ENCODE data around the gene DCDC2C.
"Not testable (repeated sequence)": the region's sequence is repeated elsewhere in the genome, so short reads cannot be mapped to it uniquely, and the experiment has no call there.

DCDC2C gene

GRCh38 chr2:3778851-3779495 is 75.6 kb downstream of the DCDC2C start:
- DNase-seq: no peak

GRCh38 chr2:3779496-3780049 is 76.2 kb downstream of the DCDC2C start:
- no peak for DNase-seq

- peak; percentile 31 for DNase-seq
Measured at GRCh38 chr2:3780477-3781402, 77.4 kb downstream of the DCDC2C start.

GRCh38 chr2:3784731-3785130 is 81.4 kb downstream of the DCDC2C start:
- no peak for DNase-seq

GRCh38 chr2:3785220-3785889 is 82.0 kb downstream of the DCDC2C start:
- DNase-seq: no peak

- DNase-seq: no peak
Measured at GRCh38 chr2:3785890-3786273, 82.5 kb downstream of the DCDC2C start.

GRCh38 chr2:3787768-3788167 is 84.4 kb downstream of the DCDC2C start:
- DNase-seq: no peak

GRCh38 chr2:3789256-3789655 is 85.9 kb downstream of the DCDC2C start:
- no peak for DNase-seq

GRCh38 chr2:3793249-3793648 is 89.9 kb downstream of the DCDC2C start:
- no peak for DNase-seq

- DNase-seq: no peak
Measured at GRCh38 chr2:3801506-3801905, 98.1 kb downstream of the DCDC2C start.

- DNase-seq: no peak
Measured at GRCh38 chr2:3805201-3805939, 102.0 kb downstream of the DCDC2C start.

GRCh38 chr2:3806168-3806567 is 102.8 kb downstream of the DCDC2C start:
- DNase-seq: no peak

GRCh38 chr2:3806730-3807129 is 103.4 kb downstream of the DCDC2C start:
- DNase-seq: no peak

- no peak for DNase-seq
Measured at GRCh38 chr2:3807853-3808252, 104.5 kb downstream of the DCDC2C start.

GRCh38 chr2:3814706-3815245 is 111.4 kb downstream of the DCDC2C start:
- DNase-seq: no peak

GRCh38 chr2:3817144-3817543 is 113.8 kb downstream of the DCDC2C start:
- not testable (repeated sequence) for DNase-seq

- no peak for DNase-seq
Measured at GRCh38 chr2:3823748-3824147, 120.4 kb downstream of the DCDC2C start.

- DNase-seq: no peak
Measured at GRCh38 chr2:3827673-3828575, 124.5 kb downstream of the DCDC2C start.

- no peak for DNase-seq
Measured at GRCh38 chr2:3830796-3831195, 127.4 kb downstream of the DCDC2C start.

- no peak for DNase-seq
Measured at GRCh38 chr2:3837086-3837485, 133.7 kb downstream of the DCDC2C start.

GRCh38 chr2:3838348-3838747 is 135.0 kb downstream of the DCDC2C start:
- DNase-seq: no peak
